ENCODE measurements around the gene DES.

DES gene

GRCh38 chr2:219421323-219421722 lies 3.1 kb downstream of the DES start:
- no peak for TF ChIP-seq CTCF (IDR thresholded peaks at IDR 0.05; ENCODE audit: low read depth, low read length, missing control alignments)
- in situ Hi-C loops (cut with HindIII; ENCODE audit: low sequenced_read_pairs) = loop anchor here (25.0 kb wide), 1 partner anchor 116 kb away; the partner anchor contains the start of genes CHPF and TMEM198
- H3K4me3 ChIP-seq (ENCODE audit: low read depth, low read length) = no peak overlapping the region
- no peak for DNase-seq (ENCODE audit: low read depth)

GRCh38 chr2:219422952-219423534 lies 4.9 kb downstream of the DES start:
- no peak for DNase-seq (ENCODE audit: low read depth)
- in situ Hi-C loops (cut with HindIII; ENCODE audit: low sequenced_read_pairs) = loop anchor here (25.0 kb wide), 1 partner anchor 114 kb away; the partner anchor contains the start of genes CHPF and TMEM198
- no peak for TF ChIP-seq CTCF (IDR thresholded peaks at IDR 0.05; ENCODE audit: low read depth, low read length, missing control alignments)
- H3K4me3 ChIP-seq (ENCODE audit: low read depth, low read length) = no peak overlapping the region

GRCh38 chr2:219423652-219424377 lies 5.6 kb downstream of the DES start:
- no peak overlapping the region for H3K4me3 ChIP-seq (ENCODE audit: low read depth, low read length)
- in situ Hi-C loops (cut with HindIII; ENCODE audit: low sequenced_read_pairs) = loop anchor here (25.0 kb wide), 1 partner anchor 113 kb away; the partner anchor contains the start of genes CHPF and TMEM198
- no peak for DNase-seq (ENCODE audit: low read depth)
- TF ChIP-seq CTCF (IDR thresholded peaks at IDR 0.05; ENCODE audit: low read depth, low read length, missing control alignments) = no peak

- no peak for DNase-seq (ENCODE audit: low read depth)
- TF ChIP-seq CTCF (IDR thresholded peaks at IDR 0.05; ENCODE audit: low read depth, low read length, missing control alignments) = no peak
- in situ Hi-C loops (cut with HindIII; ENCODE audit: low sequenced_read_pairs) = no loop called here
- no peak overlapping the region for H3K4me3 ChIP-seq (ENCODE audit: low read depth, low read length)
These were observed 7.3 kb downstream of the DES start for GRCh38 chr2:219425238-219426067.

DNA sequence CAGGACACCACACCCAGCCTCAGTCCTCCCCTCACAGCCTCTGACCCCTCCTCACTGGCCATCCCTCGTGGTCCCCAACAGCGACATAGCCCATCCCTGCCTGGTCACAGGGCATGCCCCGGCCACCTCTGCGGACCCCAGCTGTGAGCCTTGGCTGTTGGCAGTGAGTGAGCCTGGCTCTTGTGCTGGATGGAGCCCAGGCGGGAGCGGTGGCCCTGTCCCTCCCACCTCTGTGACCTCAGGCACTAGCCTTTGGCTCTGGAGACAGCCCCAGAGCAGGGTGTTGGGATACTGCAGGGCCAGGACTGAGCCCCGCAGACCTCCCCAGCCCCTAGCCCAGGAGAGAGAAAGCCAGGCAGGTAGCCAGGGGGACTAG lies 7.9 kb downstream of the DES start:
- in situ Hi-C loops (cut with HindIII; ENCODE audit: low sequenced_read_pairs) = no loop called here
- TF ChIP-seq CTCF (IDR thresholded peaks at IDR 0.05; ENCODE audit: low read depth, low read length, missing control alignments) = no peak
- DNase-seq (ENCODE audit: low read depth) = no peak
- H3K4me3 ChIP-seq (ENCODE audit: low read depth, low read length) = no peak overlapping the region

DNA sequence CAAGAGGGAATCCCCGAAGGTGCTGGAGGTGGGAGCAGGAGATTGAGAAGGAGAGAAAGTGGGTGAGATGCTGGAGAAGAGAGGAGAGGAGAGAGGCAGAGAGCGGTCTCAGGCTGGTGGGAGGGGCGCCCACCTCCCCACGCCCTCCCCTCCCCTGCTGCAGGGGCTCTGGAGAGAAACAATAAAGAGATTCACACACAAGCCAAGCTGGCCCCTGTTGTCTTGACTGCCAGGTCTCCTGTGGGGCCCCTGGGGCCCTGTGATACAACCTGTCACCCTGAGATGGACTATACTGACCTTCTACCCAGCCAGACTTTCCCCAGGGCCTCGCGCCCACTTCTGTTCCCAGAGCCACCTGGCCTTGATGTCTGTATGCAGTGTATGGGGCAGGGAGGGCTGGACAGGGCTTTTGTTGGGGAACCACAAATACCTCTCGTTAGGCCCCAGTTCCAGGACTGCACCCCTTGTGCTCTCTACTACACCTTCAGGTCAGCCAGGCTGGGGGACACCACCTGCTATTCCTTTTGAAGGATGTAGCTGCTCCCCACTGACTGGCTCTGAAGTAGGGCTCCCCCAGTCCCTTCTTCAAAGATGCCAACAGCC lies 8.5 kb downstream of the DES start:
- no peak for TF ChIP-seq CTCF (IDR thresholded peaks at IDR 0.05; ENCODE audit: low read depth, low read length, missing control alignments)
- in situ Hi-C loops (cut with HindIII; ENCODE audit: low sequenced_read_pairs) = no loop called here
- no peak for DNase-seq (ENCODE audit: low read depth)
- no peak overlapping the region for H3K4me3 ChIP-seq (ENCODE audit: low read depth, low read length)

Data from astrocyte of the cerebellum (primary cell).